ENCODE measurements around the gene EBNA1BP2.

Gene EBNA1BP2

GRCh38 chr1:43137445-43138052 is 34.5 kb downstream of the EBNA1BP2 start:
- ATAC-seq: no peak
- TF ChIP-seq RARB (CRISPR knock-in tag; IDR thresholded peaks at IDR 0.05): no peak
- TF ChIP-seq, protein P1, sequence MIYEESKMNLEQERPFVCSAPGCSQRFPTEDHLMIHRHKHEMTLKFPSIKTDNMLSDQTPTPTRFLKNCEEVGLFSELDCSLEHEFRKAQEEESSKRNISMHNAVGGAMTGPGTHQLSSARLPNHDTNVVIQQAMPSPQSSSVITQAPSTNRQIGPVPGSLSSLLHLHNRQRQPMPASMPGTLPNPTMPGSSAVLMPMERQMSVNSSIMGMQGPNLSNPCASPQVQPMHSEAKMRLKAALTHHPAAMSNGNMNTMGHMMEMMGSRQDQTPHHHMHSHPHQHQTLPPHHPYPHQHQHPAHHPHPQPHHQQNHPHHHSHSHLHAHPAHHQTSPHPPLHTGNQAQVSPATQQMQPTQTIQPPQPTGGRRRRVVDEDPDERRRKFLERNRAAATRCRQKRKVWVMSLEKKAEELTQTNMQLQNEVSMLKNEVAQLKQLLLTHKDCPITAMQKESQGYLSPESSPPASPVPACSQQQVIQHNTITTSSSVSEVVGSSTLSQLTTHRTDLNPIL (CRISPR knock-in tag; IDR thresholded peaks at IDR 0.05; ENCODE audit: low read depth): no peak
- TF ChIP-seq, protein P2, sequence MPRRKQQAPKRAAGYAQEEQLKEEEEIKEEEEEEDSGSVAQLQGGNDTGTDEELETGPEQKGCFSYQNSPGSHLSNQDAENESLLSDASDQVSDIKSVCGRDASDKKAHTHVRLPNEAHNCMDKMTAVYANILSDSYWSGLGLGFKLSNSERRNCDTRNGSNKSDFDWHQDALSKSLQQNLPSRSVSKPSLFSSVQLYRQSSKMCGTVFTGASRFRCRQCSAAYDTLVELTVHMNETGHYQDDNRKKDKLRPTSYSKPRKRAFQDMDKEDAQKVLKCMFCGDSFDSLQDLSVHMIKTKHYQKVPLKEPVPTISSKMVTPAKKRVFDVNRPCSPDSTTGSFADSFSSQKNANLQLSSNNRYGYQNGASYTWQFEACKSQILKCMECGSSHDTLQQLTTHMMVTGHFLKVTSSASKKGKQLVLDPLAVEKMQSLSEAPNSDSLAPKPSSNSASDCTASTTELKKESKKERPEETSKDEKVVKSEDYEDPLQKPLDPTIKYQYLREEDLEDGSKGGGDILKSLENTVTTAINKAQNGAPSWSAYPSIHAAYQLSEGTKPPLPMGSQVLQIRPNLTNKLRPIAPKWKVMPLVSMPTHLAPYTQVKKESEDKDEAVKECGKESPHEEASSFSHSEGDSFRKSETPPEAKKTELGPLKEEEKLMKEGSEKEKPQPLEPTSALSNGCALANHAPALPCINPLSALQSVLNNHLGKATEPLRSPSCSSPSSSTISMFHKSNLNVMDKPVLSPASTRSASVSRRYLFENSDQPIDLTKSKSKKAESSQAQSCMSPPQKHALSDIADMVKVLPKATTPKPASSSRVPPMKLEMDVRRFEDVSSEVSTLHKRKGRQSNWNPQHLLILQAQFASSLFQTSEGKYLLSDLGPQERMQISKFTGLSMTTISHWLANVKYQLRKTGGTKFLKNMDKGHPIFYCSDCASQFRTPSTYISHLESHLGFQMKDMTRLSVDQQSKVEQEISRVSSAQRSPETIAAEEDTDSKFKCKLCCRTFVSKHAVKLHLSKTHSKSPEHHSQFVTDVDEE (CRISPR knock-in tag; IDR thresholded peaks at IDR 0.05): no peak
- no peak for TF ChIP-seq TCF4 (CRISPR knock-in tag; IDR thresholded peaks at IDR 0.05; ENCODE audit: borderline replicate concordance)
- TF ChIP-seq ZNF565 (CRISPR knock-in tag; conservative IDR thresholded peaks at IDR 0.05; ENCODE audit: low read depth): no peak
- no peak for TF ChIP-seq PPARA (CRISPR knock-in tag; IDR thresholded peaks at IDR 0.05; ENCODE audit: borderline replicate concordance)
- TF ChIP-seq BACH2 (CRISPR knock-in tag; IDR thresholded peaks at IDR 0.05; ENCODE audit: borderline replicate concordance): no peak
- no peak for TF ChIP-seq SNAI2 (CRISPR knock-in tag; IDR thresholded peaks at IDR 0.05)
- no peak for TF ChIP-seq ZFP30 (CRISPR knock-in tag; IDR thresholded peaks at IDR 0.05)
- TF ChIP-seq TOX (CRISPR knock-in tag; IDR thresholded peaks at IDR 0.05; ENCODE audit: borderline replicate concordance): no peak
- TF ChIP-seq, protein P3, sequence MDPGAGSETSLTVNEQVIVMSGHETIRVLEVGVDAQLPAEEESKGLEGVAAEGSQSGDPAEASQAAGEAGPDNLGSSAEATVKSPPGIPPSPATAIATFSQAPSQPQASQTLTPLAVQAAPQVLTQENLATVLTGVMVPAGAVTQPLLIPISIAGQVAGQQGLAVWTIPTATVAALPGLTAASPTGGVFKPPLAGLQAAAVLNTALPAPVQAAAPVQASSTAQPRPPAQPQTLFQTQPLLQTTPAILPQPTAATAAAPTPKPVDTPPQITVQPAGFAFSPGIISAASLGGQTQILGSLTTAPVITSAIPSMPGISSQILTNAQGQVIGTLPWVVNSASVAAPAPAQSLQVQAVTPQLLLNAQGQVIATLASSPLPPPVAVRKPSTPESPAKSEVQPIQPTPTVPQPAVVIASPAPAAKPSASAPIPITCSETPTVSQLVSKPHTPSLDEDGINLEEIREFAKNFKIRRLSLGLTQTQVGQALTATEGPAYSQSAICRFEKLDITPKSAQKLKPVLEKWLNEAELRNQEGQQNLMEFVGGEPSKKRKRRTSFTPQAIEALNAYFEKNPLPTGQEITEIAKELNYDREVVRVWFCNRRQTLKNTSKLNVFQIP (CRISPR knock-in tag; IDR thresholded peaks at IDR 0.05; ENCODE audit: borderline replicate concordance, low read depth): no peak
- no peak for TF ChIP-seq OSR1 (CRISPR knock-in tag; IDR thresholded peaks at IDR 0.05)
- no peak for TF ChIP-seq CSDC2 (CRISPR knock-in tag; IDR thresholded peaks at IDR 0.05)
- TF ChIP-seq ZC3H10 (CRISPR knock-in tag; IDR thresholded peaks at IDR 0.05): no peak
- no peak for TF ChIP-seq ZNF70 (CRISPR knock-in tag; IDR thresholded peaks at IDR 0.05)
- no peak for TF ChIP-seq ARNTL (CRISPR knock-in tag; IDR thresholded peaks at IDR 0.05; ENCODE audit: borderline replicate concordance, low read depth)
- TF ChIP-seq, protein P4, sequence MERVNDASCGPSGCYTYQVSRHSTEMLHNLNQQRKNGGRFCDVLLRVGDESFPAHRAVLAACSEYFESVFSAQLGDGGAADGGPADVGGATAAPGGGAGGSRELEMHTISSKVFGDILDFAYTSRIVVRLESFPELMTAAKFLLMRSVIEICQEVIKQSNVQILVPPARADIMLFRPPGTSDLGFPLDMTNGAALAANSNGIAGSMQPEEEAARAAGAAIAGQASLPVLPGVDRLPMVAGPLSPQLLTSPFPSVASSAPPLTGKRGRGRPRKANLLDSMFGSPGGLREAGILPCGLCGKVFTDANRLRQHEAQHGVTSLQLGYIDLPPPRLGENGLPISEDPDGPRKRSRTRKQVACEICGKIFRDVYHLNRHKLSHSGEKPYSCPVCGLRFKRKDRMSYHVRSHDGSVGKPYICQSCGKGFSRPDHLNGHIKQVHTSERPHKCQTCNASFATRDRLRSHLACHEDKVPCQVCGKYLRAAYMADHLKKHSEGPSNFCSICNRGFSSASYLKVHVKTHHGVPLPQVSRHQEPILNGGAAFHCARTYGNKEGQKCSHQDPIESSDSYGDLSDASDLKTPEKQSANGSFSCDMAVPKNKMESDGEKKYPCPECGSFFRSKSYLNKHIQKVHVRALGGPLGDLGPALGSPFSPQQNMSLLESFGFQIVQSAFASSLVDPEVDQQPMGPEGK (CRISPR knock-in tag; IDR thresholded peaks at IDR 0.05; ENCODE audit: borderline replicate concordance): no peak
- no peak for TF ChIP-seq ZFP3 (CRISPR knock-in tag; IDR thresholded peaks at IDR 0.05)
- no peak for TF ChIP-seq ISL1 (CRISPR knock-in tag; IDR thresholded peaks at IDR 0.05)

DNA sequence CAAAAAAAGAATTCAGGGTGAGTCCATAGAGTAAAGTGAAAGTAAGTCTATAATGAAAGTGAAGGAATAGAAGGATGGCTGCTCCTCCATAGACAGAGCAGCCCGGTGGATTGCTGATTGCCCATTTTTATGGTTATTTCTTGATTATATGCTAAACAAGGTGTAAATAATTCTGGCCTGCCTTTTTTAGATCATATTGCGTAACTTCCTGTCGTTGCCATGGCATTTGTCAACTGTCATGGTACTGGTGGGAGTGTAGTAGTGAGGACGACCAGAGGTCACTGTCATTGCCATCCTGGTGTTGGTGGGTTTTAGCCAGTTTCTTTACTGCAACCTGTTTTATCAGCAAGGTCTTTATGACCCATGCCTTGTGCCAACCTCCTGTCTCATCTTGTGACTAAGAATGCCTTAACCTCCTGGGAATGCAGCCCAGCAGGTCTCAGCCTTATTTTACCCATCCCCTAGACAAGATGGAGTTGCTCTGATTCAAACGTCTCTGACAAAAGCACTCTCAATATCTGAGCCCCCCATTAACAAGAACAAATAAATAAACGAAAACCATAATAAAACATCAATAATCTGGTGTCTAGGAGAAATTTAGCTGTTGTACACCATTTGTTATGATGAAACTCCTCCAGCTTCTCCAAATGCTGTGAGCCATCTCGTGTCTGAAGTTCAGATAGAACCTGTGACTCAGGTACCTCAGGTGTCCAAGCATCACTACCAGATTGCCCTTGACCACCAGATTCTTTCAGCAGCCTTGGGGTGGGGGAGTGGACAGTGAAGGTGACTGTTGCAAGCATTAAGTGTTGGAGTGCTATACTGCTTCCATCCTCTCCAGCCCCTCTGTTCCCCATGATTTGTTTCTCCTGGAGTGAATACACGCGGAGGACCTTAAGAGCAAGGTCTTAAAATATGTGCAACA is 36.0 kb downstream of the EBNA1BP2 start:
- no peak for ATAC-seq
- no peak for TF ChIP-seq ZFP3 (CRISPR knock-in tag; IDR thresholded peaks at IDR 0.05)
- no peak for TF ChIP-seq CSDC2 (CRISPR knock-in tag; IDR thresholded peaks at IDR 0.05)
- TF ChIP-seq ZNF70 (CRISPR knock-in tag; IDR thresholded peaks at IDR 0.05): no peak
- no peak for TF ChIP-seq CSRNP3 (CRISPR knock-in tag; IDR thresholded peaks at IDR 0.05)
- TF ChIP-seq, protein P1 (CRISPR knock-in tag; IDR thresholded peaks at IDR 0.05; ENCODE audit: low read depth): no peak
- TF ChIP-seq ARNTL (CRISPR knock-in tag; IDR thresholded peaks at IDR 0.05; ENCODE audit: borderline replicate concordance, low read depth): no peak
- TF ChIP-seq OSR1 (CRISPR knock-in tag; IDR thresholded peaks at IDR 0.05): no peak
- TF ChIP-seq ZFP30 (CRISPR knock-in tag; IDR thresholded peaks at IDR 0.05): no peak
